RWPE2 (cell line): ENCODE data around the gene OR52J3.

Source experiments
- ATAC-seq: fragments of 200-7000 bp; cut with Tn5 transposase; 3 replicates; pipeline ENCODE4 v1.9.1; 2021; ENCODE audit warnings: low read depth
- DNase-seq: peaks from one replicate; pipeline ENCODE4 v3.0.0-alpha.2; 2020; ENCODE audit warnings: low spot score
- H3K27ac ChIP-seq: fragments of 450-650 bp; 2 replicates; pipeline ENCODE4 v1.5.1; 2017; ENCODE audit warnings: mild to moderate bottlenecking; ENCODE audit not compliant: poor library complexity, severe bottlenecking
- H3K27me3 ChIP-seq: fragments of 250-450 bp; sonication (Bioruptor Pico); 2 replicates; pipeline ENCODE4 v1.5.1; 2021; ENCODE audit warnings: mild to moderate bottlenecking, moderate library complexity; ENCODE audit not compliant: insufficient read depth, poor library complexity, severe bottlenecking
- H3K36me3 ChIP-seq: fragments of 250-450 bp; sonication (Bioruptor Pico); 2 replicates; pipeline ENCODE4 v1.5.1; 2020; ENCODE audit warnings: low read depth, mild to moderate bottlenecking, moderate library complexity
- H3K4me1 ChIP-seq: fragments of 250-450 bp; sonication (Bioruptor Pico); 2 replicates; pipeline ENCODE4 v1.5.1; 2021; ENCODE audit warnings: mild to moderate bottlenecking, moderate library complexity; ENCODE audit not compliant: insufficient read depth, poor library complexity, severe bottlenecking
- H3K4me3 ChIP-seq: fragments of 250-450 bp; sonication (Bioruptor Pico); 2 replicates; pipeline ENCODE4 v1.5.1; 2021; ENCODE audit warnings: mild to moderate bottlenecking, moderate library complexity; ENCODE audit not compliant: severe bottlenecking
- H3K9me3 ChIP-seq: fragments of 250-450 bp; sonication (Bioruptor Pico); 2 replicates; pipeline ENCODE4 v1.5.1; 2021; ENCODE audit warnings: mild to moderate bottlenecking, moderate library complexity; ENCODE audit not compliant: severe bottlenecking
- CTCF ChIP-seq: fragments of 450-650 bp; IDR thresholded peaks from one replicate; pipeline ENCODE4 v1.5.1; 2017; ENCODE audit warnings: mild to moderate bottlenecking, moderate library complexity; ENCODE audit not compliant: poor library complexity, severe bottlenecking

Gene OR52J3

GRCh38 chr11:5021996-5022395 is 24.3 kb upstream of the OR52J3 start:
- H3K27me3 ChIP-seq, result no peaks in the 10 kb centered on the region
- ATAC-seq (no peak), DNase-seq (no peak)
- H3K36me3 ChIP-seq, result no peaks in the 10 kb centered on the region
- H3K9me3 ChIP-seq, result no peaks in the 10 kb centered on the region
- no peak for TF ChIP-seq CTCF
- H3K4me1 ChIP-seq, result no peaks in the 10 kb centered on the region
- no peak overlapping the region for H3K4me3 ChIP-seq
- H3K27ac ChIP-seq, result no peak overlapping the region

GRCh38 chr11:5036669-5037068 is 9.7 kb upstream of the OR52J3 start:
- TF ChIP-seq CTCF, result no peak
- DNase-seq, result no peak
- Histone ChIP-seq H3K4me3 (no peak overlapping the region), H3K27ac (no peak overlapping the region), H3K27me3 (no peaks in the 10 kb centered on the region), H3K4me1 (no peaks in the 10 kb centered on the region), H3K9me3 (no peaks in the 10 kb centered on the region), H3K36me3 (no peaks in the 10 kb centered on the region)
- no peak for ATAC-seq

GRCh38 chr11:5037926-5038325 is 8.4 kb upstream of the OR52J3 start:
- Histone ChIP-seq H3K9me3 (no peaks in the 10 kb centered on the region), H3K27ac (no peak overlapping the region), H3K36me3 (no peaks in the 10 kb centered on the region), H3K4me1 (no peaks in the 10 kb centered on the region), H3K27me3 (no peaks in the 10 kb centered on the region), H3K4me3 (no peak overlapping the region)
- no peak for TF ChIP-seq CTCF
- ATAC-seq (no peak), DNase-seq (no peak)

GRCh38 chr11:5038341-5038740 is 8.0 kb upstream of the OR52J3 start:
- Histone ChIP-seq H3K4me1 (no peaks in the 10 kb centered on the region), H3K27ac (no peak overlapping the region), H3K36me3 (no peaks in the 10 kb centered on the region), H3K4me3 (no peak overlapping the region), H3K9me3 (no peaks in the 10 kb centered on the region), H3K27me3 (no peaks in the 10 kb centered on the region)
- DNase-seq (no peak), ATAC-seq (no peak)
- TF ChIP-seq CTCF, result no peak

- Histone ChIP-seq H3K27ac (no peak overlapping the region), H3K9me3 (no peaks in the 10 kb centered on the region), H3K4me1 (no peaks in the 10 kb centered on the region), H3K36me3 (no peaks in the 10 kb centered on the region), H3K4me3 (no peak overlapping the region), H3K27me3 (no peaks in the 10 kb centered on the region)
- no peak for TF ChIP-seq CTCF
- DNase-seq (no peak), ATAC-seq (no peak)
Observed at GRCh38 chr11:5040876-5041275, 5.5 kb upstream of the OR52J3 start.
